Measurements from ENCODE around the gene SRGAP1. TPM values are rescaled to one million over a fixed set of nuclear protein-coding genes. Genes with fewer than 3 reads are reported as not detected.

SRGAP1 gene
- total and polyA plus RNA-seq, 2 of the 13 experiments (the other 11 are each of a cell fraction or from before 2014, with no cell fraction given), result 1.6 to 3.4 TPM

DNA sequence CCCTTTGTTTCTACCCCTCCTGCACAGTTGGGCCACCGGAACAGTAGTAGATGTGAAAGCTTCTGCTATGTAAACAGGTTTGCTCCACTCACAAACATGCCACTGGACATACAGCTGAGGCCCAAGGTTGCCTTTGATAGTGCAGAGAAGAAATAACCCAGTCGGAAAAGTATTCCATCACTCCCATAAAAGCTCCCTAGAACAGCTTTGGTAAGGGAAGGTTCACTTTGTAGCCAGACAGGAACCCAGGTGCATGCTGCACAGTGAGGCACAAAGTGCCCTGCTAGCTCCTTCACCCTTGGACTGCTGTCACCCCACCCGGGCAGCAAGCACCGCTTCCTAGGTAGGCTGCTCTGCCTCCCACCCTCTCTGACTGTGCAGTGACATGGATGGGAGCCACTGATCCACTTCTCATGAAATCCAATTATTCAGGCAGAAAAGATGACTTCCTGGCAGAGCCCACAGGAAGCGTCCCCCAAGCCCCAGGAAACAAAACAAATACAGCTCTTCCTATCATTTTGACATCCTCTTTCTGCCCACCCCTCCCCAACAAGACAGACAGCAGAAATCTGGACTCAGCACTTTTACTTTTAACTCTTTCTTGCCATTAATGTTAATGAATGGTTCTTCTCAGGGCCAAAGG lies 100.2 kb downstream of the SRGAP1 start (continued):
- no peak for TF ChIP-seq THYN1 (CRISPR knock-in tag; IDR thresholded peaks at IDR 0.05; ENCODE audit: borderline replicate concordance, low read depth)
- TF ChIP-seq DNMT1 (CRISPR knock-in tag; IDR thresholded peaks at IDR 0.05), result no peak
- TF ChIP-seq BCL3 (CRISPR knock-in tag; IDR thresholded peaks at IDR 0.05), result no peak
- no peak for TF ChIP-seq ZNF782 (CRISPR knock-in tag; IDR thresholded peaks at IDR 0.05; ENCODE audit: borderline replicate concordance)
- TF ChIP-seq, protein P1, sequence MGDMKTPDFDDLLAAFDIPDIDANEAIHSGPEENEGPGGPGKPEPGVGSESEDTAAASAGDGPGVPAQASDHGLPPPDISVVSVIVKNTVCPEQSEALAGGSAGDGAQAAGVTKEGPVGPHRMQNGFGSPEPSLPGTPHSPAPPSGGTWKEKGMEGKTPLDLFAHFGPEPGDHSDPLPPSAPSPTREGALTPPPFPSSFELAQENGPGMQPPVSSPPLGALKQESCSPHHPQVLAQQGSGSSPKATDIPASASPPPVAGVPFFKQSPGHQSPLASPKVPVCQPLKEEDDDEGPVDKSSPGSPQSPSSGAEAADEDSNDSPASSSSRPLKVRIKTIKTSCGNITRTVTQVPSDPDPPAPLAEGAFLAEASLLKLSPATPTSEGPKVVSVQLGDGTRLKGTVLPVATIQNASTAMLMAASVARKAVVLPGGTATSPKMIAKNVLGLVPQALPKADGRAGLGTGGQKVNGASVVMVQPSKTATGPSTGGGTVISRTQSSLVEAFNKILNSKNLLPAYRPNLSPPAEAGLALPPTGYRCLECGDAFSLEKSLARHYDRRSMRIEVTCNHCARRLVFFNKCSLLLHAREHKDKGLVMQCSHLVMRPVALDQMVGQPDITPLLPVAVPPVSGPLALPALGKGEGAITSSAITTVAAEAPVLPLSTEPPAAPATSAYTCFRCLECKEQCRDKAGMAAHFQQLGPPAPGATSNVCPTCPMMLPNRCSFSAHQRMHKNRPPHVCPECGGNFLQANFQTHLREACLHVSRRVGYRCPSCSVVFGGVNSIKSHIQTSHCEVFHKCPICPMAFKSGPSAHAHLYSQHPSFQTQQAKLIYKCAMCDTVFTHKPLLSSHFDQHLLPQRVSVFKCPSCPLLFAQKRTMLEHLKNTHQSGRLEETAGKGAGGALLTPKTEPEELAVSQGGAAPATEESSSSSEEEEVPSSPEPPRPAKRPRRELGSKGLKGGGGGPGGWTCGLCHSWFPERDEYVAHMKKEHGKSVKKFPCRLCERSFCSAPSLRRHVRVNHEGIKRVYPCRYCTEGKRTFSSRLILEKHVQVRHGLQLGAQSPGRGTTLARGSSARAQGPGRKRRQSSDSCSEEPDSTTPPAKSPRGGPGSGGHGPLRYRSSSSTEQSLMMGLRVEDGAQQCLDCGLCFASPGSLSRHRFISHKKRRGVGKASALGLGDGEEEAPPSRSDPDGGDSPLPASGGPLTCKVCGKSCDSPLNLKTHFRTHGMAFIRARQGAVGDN (CRISPR knock-in tag; IDR thresholded peaks at IDR 0.05), result peak; percentile 71
- no peak for TF ChIP-seq MTF1 (CRISPR knock-in tag; IDR thresholded peaks at IDR 0.05)
- no peak for TF ChIP-seq RBFOX2 (IDR thresholded peaks at IDR 0.05; ENCODE audit: low read depth, low read length)
- TF ChIP-seq ZNF7 (CRISPR knock-in tag; IDR thresholded peaks at IDR 0.05), result no peak
- TF ChIP-seq ZNF317 (CRISPR knock-in tag; IDR thresholded peaks at IDR 0.05), result no peak
- 0 out of 2 replicates have a peak, but pooled peaks have one; percentile 14 for TF ChIP-seq RARA (CRISPR knock-in tag; IDR thresholded peaks at IDR 0.05)
- no peak; the same call in 1 of the 2 replicates for TF ChIP-seq CSRNP1 (CRISPR knock-in tag; IDR thresholded peaks at IDR 0.05)
- no peak for TF ChIP-seq HOXA9 (CRISPR knock-in tag; IDR thresholded peaks at IDR 0.05; ENCODE audit: borderline replicate concordance)
- TF ChIP-seq CBFB (CRISPR knock-in tag; IDR thresholded peaks at IDR 0.05), result no peak
- no peak for TF ChIP-seq FOXM1 (CRISPR knock-in tag; IDR thresholded peaks at IDR 0.05)
- TF ChIP-seq ZBTB2 (CRISPR knock-in tag; IDR thresholded peaks at IDR 0.05; ENCODE audit: low read depth), result no peak
- TF ChIP-seq, protein P2, sequence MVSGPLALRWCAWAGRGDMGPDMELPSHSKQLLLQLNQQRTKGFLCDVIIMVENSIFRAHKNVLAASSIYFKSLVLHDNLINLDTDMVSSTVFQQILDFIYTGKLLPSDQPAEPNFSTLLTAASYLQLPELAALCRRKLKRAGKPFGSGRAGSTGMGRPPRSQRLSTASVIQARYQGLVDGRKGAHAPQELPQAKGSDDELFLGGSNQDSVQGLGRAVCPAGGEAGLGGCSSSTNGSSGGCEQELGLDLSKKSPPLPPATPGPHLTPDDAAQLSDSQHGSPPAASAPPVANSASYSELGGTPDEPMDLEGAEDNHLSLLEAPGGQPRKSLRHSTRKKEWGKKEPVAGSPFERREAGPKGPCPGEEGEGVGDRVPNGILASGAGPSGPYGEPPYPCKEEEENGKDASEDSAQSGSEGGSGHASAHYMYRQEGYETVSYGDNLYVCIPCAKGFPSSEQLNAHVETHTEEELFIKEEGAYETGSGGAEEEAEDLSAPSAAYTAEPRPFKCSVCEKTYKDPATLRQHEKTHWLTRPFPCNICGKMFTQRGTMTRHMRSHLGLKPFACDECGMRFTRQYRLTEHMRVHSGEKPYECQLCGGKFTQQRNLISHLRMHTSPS (CRISPR knock-in tag; IDR thresholded peaks at IDR 0.05; ENCODE audit: low read depth), result 0 out of 2 replicates have a peak, but pooled peaks have one; percentile 44
- no peak for TF ChIP-seq ZNF547 (CRISPR knock-in tag; IDR thresholded peaks at IDR 0.05)
